Inferior parietal cortex (tissue), 1 donor: ENCODE measurements around the gene TTI1.
"Not testable (repeated sequence)": the region's sequence is repeated elsewhere in the genome, so short reads cannot be mapped to it uniquely, and the experiment has no call there.

Experiments used
- DNase-seq: peaks from one replicate; pipeline ENCODE4 v3.0.0-alpha.2; 2016; ENCODE audit errors: extremely low spot score

Gene TTI1

DNA sequence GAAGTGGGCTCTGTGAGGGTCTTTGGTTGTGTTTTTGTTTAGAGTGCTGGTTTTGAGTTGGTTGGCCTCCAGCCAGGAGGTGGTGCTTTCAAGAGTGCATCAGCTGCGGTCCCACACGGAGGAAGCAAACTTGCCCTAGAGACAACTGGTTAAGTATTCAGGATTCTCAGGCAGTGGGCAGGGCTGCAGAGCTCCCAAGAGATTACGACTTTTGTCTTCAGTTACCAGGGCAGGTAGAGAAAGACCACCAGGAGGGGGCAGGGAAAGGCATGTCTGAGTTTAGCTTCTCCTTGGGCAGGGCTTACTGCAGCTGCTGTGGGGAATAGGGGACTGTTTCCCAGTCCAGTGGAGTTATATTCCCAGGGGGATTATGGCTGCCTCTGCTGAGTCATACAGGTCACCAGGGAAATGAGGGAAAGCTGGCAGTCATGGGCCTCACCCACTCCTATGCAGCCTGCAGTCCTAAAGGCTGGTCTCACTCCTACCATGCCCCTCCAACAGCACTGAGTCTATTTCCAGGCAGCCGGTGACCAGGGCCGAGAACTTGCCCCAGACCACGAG is 64.3 kb downstream of the TTI1 start:
- no peak for DNase-seq

DNA sequence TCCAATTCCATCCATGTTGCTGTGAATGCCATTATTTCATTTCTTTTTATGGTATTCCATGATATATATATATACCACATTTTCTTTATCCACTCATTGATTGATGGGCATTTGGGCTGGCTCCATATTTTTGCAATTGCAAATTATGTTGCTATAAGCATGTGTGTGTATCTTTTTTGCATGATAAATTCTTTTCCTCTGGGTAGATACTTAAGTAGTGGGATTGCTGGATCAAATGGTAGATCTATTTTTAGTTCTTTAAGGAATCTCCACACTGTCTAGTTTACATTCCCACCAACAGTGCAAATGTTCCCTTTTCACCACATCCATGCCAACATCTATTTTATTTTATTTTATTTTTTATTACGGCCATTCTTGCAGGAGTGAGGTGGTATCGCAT is 69.8 kb downstream of the TTI1 start:
- not testable (repeated sequence) for DNase-seq

DNA sequence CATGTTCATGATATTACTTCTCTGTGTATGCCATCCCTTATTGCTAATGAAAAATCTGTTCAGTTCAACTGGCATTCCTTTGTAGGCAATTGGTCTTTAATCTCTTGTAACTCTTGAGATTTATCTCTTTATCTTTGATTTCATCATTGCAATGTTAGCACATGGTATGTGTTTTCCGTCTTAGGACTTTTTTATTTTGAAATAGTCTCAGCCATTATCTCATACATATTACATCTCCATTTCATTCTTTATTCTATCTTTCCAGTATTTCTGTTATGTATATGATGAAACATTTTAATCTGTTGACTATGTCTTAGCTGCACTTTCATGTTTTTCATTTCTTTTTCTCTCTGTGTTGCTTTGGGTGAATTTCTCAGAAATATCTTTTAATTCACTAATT is 72.2 kb downstream of the TTI1 start:
- no peak for DNase-seq

DNA sequence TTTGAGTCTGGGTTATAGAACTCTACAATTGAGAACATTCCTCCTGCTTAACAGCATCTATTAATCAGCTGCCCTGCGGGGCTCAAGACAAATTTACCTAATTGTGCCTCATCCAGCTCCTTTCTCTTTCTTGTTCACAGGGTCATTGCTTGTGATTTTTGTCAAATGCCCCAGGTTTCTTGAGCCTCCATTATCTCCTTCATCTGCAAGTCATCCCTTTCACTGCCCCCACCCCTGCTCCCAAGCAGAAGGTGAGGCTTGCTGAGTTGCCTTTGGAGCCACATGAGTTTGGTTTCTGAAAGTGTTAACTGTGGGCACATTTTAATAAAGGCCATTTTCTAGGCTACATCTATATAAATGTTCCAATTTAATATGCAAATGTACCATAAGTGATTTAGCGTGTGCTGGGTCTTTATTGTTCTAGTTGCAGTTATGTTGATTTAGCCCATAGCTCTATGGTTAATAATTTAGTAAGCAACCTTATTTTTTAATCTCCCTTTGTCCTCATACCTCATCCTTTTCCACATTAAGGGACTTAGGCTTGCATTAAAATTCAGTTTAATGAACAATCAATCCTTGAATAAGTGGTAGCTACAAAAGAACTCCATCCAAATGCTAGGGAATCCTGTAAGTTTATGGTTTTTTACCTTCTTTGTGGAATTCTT is 74.3 kb downstream of the TTI1 start:
- no peak for DNase-seq

DNA sequence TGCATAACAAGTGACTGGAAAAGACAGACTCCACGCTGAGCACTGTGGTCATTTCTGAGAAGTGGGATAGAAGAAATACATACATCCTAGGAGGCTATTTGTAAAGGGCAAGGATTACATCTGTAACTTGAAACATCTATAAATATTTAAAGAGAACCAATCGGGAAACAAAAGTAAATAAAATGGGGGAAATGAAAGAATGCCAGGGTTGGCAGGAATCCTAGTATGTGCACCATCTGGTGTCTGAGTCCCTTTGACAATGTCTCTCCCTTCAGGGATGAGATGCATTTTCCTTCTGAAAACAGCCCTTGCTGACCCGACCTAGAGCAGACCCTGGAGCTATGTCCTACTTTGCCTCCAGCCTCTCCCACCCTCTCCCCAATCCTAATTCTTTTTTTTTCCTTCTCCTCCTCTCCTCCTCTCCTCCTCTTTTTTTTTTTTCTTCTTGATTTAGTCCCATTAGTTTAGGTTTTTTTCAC is 77.1 kb downstream of the TTI1 start:
- no peak for DNase-seq

DNA sequence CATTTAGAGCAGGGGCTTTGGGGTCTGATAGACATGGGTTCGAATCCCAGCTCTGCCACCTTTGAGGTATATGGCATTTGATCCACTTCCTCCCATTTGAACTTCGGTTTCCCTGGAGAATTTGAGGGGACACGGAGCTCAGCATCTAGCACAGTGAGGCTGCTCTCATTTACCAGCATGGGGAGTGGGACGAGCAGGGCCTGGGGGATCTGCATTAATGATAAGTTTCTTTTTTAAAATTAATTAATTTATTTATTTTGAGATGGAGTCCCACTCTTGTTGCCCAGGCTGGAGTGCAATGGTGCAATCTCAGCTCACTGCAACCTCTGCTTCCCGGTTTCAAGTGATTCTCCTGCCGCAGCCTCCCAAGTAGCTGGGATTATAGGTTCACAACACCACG is 77.7 kb downstream of the TTI1 start:
- DNase-seq, result no peak

DNA sequence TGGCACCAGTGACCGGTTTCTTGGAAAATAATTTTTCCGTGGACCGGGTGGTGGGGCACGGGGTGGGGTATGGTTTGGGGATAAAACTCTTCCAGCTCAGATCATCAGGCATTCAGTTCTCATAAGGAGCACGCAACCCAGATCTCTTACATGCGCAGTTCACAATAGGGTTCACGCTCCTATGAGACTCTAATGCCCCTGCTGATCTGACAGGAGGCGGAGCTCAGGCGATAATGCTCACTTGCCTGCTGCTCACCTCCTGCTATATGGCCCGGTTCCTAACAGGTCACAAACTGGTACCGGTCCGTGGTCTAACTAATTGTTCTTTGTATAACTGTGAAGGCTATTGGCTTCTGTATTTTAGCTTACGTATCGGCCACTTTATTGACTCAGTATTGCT is 78.6 kb downstream of the TTI1 start:
- DNase-seq, result no peak

DNA sequence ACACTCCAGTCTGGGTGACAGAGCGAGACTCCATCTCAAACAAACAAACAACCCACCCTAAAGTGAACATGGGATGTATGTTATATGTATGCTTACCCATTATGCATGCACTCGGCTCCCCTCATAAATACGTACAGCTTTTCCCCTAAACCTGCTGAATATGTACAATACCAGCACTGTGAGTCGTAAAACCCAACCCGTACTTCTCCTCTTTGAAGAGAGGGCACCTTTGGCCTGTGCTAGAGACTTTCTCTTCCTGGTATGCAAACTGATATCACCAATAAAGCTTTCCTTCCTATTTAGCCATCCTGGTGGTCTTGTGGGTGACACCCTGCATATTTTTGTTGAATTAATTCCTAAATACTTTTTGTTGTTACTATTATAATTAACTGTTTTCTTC is 79.1 kb downstream of the TTI1 start:
- DNase-seq, result no peak

DNA sequence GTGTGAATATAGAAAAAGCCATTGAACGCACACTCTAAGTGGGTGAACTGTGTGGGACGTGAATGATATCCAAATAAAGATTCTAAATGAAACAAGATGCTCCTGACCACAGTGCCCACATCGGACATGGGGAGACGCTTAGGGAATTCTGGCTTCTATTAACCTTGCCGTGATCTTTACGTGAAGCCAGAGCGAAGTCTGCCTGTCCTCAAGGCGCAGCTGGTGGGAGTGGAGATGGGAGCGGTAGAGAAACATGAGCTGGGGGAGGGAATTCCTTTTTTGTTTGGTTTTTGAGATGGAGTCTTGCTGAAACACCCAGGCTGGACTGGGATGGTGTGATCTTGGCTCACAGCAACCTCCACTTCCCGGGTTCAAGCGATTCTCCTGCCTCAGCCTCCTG is 84.3 kb downstream of the TTI1 start:
- no peak for DNase-seq

DNA sequence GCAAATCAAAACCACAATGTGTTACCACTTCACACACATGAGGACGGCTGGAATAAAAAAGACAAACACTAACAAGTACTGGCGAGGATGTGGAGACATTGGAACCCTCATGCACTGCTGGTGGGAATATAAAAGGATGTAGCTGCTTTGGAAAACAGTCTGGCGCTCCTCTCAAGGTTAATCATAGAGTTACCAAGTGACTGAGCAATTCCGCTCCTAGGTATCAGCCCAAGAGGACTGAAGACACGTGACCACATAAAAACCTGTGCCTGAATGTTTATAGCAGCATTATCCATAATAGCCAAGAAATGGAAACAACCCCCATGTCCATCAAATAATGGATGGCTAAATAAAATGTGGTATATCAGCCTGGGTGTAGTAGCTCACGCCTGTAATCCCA is 85.3 kb downstream of the TTI1 start:
- DNase-seq, result no peak

DNA sequence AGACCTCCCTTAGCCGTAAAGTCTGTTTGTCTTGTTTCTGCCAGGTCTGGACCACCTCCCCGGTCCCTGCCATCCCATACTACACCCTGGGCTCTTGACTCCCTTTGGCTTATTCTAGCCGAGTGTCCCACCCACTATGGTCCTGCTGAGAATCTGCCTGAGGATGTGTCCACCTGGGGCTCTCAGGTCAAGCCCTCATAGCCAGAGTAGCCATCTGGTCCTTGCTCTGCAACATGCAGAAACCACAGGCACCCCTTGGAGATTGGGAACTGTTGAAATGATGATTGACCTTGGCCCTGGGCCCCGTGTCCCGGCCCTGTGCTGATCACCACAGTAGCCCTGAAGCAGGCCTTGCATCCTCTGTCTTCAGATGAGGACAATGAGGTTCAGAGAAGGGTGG is 86.3 kb downstream of the TTI1 start:
- no peak for DNase-seq

DNA sequence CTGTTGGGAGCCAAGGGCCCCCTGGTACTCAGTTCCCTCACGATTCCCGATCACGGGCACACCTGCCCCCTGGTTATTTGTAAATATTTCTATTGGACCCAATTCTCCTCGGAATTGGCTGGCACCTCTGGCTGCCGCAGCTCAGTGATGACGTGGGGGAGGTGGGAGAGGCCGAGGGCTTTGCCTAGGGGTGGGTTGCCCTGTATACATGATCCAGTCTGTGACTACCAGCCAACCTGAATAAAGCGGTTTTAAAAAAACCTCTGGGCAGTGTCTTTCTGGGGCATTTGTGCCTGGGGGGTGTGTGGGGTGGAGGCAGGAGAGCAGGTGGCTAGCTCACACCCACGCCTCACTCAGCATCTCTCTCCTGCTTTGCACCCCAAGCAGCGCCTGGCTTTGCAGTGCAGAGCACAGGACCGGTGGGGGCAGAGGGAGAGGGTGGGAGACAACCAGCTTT is 88.1 kb downstream of the TTI1 start:
- DNase-seq, result no peak

DNA sequence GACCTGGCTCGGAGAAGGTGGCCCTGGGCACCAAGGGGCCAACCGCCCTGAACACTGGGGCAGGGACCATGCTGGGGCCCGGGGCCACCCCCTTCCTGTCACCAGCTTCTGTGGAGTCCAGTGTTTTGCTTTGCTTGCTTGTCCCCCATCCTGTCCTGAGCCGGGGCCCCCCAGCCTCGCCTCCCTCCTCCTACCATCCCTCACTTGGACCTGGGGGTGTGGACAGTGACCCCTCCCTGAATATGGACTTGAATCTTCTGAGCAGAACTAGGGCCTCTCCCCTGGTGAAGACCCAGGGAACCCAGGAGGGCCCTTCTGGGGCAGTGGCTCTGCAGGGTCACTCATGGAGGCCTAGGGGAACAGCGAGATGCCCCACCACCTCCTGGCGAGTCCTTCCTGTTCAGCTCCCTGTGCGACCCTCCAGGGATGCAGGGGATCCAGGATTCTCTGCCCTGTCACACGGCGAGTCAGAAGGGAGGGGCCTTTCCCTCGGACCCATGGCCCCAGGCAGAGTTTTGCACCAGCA is 88.7 kb downstream of the TTI1 start:
- DNase-seq, result no peak

DNA sequence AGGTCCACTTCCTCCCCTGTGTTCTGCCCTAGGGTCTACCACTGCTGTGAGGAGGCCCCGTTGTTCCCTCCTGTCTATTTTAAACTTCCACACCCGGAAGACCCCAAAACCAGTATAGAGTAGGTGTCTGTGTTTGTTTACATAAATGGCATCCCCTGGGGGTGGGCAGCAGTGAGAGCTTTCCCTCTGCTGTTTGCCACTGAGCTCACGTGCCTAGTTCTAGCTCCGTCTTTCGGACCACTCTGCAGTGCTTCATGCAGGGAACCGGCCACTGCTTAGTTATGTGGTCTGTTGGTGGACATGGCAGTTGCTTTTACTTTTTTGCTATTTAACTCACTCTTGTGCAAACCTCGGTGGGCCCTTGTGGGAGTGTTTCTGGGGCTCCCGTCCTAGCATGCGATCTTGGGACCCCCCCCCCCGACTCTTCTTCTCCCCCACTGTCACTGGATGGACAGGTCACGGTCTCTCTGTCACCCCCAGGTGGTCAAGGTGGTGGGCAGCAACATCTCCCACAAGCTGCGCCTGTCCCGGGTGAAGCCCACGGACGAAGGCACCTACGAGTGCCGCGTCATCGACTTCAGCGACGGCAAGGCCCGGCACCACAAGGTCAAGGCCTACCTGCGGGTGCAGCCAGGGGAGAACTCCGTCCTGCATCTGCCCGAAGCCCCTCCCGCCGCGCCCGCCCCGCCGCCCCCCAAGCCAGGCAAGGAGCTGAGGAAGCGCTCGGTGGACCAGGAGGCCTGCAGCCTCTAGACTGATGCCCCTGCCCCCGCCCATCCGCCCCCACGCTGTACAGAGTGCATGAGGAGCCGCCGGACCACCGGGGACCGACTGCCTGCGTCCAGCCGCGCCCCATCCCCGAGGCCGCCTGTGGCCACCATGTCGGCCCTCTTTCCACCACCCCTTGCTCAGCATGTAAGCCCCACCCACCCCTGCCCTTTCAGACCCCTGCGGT is 89.5 kb downstream of the TTI1 start:
- DNase-seq, result no peak

DNA sequence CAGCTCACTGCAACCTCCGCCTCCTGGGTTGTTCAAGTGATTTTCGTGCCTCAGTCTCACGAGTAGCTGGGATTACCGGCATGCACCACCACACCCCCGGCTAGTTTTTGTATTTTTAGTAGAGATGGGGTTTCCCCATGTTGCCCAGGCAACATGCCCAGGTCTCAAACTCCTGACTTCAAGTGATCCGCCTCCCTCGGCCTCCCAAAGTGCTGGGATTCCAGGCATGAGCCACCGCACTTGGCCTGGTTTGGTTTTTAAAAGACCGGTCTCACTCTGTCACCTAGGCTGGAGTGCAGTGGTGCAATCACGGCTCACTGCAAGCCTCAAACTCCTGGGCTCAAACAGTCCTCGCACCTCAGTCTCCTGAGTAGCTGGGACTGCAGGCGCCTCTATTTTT is 90.2 kb downstream of the TTI1 start:
- DNase-seq, result no peak

DNA sequence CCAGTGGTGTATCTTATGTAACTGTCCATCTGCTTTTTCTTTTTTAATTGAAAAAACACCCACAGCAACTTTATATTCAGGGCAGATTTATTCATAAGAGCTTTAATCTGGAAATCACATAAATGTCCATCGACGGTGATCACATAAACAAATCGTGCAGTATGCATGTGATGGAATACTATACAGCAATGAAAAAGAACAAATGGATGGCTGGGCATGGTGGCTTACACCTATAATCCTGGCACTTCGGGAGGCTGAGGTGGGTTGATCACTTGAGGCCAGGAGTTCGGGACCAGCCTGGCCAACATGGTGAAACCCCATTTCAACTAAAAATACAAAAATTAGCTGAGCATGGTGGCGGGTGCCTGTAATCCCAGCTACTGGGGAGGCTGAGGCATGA is 91.3 kb downstream of the TTI1 start:
- no peak for DNase-seq

DNA sequence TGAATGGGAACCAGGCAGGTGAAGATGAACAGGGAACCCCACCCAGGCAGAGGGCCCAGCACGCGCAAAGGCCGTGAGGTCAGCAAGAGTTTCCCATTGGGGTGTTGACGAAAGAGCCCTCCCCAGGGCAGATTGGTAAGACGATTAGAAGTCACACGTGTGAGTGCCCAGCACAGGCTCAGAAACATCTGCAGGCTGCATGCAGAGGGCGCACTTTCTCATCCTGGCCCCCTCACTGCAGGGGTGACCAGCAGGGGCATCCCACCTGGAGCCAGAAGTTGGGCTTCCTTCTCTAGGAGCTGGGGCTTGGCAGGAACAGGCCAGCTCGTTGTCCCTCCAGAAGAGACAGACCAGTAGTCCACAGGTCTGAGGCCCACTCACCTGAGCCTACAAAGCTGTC is 91.9 kb downstream of the TTI1 start:
- no peak for DNase-seq

DNA sequence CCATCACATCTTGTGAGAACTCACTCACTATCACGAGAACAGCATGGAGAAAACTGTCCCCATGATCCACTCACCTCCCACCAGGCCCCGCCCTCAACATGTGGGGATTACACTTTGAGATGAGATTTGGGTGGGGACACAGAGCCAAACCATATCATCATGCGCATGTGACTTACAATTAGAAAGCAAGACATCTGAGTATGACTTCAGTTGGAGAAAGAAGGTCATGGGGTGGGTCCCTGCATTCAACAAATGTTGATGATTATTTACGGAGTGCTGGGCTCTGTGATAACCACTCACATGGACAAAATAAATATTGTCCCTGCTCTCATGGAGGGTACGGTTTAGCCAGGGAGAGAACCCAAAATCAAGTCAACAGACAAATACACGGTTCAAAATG is 92.4 kb downstream of the TTI1 start:
- DNase-seq, result no peak

DNA sequence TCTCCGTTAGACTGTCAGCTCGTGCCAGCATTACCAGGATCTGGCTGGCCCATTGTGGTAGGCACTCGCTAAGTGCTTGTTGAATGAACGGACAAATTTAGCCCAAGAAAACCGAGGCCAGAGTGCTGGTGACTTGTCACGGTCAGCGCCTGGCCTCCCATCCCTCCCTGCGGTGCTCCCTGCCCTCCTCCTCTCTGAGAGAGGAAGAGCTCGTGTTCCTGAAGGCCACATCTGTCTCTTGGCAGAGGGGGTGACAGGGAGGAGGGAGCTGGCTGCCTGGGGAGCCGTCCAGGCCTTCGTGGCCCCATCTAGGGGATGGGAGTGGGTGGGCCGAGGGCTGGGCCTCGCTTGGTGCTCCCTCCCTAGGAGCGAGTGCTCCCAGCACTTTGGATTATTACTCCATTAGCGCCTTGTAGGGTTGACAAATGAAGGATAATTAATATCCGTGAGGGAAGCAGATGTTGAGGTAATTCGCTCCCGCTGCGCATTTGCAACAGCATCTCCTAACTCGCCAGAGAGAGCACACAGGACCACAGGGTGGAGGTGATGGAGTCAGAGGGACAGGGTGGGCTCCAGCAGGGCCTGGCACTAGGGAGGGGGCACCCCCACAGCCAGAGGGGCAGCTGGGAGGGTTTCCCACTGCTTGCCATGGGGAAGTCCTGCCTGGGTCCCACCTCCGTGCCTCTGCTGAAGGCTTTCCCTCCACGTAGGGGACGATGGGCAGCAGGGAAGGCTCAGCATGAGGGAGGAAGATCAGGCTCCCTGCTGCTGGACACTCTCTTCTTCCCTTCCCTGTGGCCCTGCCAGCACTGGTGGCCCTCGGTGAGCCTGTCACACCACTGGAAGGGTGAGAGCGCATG is 93.3 kb downstream of the TTI1 start:
- no peak for DNase-seq

DNA sequence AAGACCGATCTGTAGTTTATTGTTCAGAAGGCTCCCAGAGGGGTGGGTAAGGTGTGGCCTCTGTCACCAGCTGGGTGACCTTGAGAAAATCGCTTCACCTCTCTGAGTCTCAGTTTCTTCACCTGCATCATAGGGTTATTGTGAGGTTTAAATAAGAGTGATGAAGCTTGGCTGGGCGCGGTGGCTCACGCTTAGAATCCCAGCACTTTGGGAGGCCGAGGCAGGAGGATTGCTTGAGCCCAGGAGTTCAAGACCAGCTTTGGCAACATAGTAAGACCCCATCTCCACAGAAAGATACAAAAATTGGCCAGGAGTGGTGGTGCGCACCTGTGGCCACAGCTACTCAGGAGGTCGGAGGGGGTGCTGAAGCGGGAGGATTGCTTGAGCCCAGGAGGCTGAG is 94.3 kb downstream of the TTI1 start:
- no peak for DNase-seq

DNA sequence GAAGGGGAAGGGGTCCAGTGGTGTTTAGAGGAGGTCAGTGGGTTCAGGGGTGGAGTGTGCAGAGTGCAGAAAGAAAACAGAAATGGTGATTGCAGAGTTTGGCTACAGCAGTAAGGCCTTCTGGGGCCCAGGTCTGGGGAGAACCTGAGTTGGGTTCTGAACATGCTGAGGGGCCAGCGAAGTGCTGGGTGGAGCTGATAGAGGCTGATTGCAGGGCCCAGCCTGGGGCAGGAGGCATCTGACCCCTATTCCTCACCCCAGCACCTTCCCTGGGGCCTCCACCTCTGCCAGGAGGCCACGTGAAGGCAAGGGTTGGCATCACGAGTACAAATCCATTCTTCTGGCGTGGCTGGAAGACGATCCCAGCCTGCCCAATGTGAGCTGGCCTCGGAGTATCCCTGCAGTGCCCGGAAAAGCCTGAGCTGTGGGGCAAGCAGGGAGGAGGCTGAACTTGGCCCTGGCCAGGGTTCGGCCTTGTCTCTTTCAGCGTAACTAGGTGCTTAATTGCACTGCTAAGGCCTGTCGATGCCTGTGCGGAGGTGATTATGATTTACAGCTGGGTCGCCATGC is 95.0 kb downstream of the TTI1 start:
- no peak for DNase-seq
